ENCODE measurements around the gene SUV39H1.

The SUV39H1 gene

DNA sequence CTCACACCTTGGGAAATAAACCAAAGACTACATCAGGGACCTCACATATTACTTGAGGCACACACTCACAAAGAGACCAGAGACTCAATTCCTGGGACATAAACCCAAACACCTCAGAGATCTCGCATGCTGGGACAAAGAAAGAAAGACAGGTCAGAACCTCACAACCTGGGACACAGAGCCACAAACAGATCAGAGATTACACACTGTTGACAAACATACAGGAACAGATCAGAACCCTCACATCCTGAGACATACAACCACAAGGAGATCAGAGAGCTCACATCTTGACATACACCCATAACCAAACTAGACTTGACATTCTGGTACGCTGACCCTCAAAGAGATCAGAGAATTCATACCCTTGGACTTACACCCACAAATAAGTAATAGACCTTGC lies 17.3 kb downstream of the SUV39H1 start:
- DNase-seq (ENCODE audit: low read depth), result no peak

DNA sequence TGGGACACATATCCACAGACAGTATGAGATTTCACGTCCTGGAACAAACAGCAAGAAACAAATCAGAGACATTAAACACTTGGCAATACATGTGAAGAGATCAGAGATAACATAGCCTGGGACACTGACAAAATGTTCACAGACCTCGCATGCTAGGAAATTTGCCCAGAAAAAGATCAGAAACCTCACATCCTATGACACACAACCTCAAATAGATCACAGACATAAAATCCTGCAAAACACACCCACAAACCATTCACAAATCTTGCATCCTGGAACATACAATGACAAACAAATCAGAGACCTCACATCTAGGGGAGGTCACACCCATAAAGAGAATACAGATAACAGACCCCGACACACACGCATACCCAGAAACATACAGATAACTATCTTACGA lies 18.0 kb downstream of the SUV39H1 start:
- DNase-seq (ENCODE audit: low read depth), result no peak

DNA sequence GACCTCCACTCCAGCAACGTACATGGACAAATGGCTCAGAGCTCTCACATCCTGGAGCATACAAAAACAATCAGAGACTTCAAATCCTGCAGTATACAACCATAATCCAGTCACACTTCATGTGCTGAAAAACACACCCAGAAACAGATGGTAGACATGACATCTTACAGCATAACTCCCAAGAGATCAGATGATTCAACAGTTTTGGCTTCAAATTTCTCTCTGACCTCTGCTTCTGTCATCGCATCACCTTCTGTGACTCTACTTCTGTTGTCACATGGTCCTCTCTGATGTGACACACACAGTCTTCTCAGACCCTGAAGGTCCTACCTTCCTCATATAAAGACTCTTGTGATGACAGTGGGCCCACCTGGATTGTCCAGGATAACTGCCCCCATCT lies 18.5 kb downstream of the SUV39H1 start:
- no peak for DNase-seq (ENCODE audit: low read depth)

DNA sequence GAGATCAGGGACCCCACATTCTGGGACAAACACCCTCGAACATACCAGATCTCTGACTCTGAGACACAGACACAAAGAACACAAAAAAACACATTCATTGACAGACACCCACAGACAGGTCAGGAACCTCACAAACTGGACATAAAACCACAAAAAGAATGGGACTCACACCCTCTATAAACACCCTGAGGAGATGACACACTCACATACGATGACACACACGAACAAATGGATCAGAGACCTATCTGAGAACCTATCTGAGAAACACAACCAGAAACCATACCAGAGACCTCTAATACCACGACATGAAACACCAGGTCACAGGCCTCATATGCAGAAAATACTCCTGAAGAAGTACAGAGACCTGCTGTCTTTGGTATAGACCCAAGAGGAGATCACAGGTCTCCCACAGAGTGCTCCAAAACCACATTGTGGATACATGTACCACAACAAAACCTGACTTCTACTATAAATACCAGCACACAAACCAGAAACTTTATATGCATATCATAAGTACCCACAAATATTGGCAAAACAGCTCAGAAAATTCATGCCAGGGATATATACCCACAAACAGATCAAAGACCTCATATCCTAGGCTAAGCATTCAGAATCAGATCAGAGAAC lies 19.5 kb downstream of the SUV39H1 start:
- no peak for DNase-seq (ENCODE audit: low read depth)

DNA sequence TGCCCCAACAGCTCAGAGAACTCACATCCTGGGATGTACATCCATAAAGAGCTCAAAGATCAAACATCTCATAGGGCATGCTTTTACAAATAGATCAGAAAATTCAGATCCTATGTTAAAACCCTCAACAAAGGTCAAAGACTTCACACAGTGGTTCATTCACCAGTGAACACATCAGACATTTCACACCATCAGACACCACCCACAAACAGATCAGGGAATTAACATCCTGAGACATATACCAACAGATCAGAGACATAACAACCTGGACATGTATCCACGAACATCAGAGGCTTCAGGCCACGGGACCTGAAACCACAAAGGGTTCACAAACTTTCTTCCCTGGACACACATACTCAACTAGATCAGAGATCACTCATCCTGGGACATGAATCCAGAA lies 23.4 kb downstream of the SUV39H1 start:
- DNase-seq (ENCODE audit: low read depth), result no peak

DNA sequence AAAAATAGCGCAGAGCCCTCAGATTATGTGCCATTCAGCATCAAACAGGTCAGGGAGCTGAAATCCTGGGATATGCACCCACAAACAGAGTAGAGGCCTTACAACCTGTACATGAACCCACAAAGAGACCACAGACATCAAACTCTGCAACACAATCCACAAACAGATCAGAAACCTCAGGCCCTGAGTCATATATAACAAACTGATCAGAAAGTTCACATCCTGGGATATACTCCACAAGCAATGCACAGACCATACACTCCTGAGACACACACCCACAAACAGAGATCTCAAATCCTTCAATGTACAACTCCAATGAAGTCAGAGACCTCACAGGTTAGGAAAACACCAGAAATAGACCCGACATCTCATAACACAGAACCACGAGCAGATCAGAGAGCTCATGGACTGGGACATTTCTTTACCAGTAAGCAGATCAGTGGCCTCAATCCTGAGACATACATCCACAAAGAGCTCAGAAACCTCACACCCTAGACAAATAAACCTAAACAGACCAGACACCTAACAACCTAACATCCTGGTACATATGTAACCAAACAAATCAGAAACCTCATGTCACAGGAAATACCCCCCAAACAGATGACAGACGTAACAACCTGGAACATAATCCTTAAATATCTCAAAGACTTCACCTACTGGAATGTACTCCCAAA lies 24.2 kb downstream of the SUV39H1 start:
- no peak for DNase-seq (ENCODE audit: low read depth)

DNA sequence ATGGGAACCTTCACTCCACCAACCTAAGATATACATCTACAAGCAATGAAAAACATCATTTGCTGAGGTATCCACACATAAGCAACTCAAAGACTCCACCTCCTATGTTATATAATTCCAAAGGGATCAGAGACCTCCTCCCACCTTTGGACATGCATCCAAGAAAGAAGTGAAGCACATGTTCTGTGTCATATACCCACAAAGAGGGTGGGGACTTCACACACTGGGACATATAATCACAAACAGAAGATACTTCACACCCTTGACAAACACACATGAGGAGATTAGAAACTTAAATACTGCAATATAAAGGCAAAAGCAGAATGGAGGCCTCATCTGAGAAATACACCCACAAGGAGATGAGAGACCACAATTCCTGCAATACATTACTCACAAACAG lies 25.4 kb downstream of the SUV39H1 start:
- no peak for DNase-seq (ENCODE audit: low read depth)

DNA sequence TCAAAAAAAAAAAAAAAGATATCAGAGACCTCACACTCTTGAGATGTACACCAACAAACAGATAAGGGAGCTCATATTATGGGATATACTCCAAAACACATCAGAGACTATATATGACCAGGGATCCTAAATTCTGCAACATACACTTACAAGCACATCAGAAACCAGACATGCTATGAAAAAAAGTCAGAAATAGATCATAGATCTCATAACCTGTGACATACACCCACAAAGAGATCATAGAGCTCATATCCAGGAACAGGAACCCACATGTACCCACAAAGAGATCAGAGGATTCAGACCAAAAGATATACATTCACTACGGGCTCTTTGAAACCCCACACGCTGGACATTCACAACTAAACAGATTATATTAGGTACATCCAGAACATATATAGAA lies 30.1 kb downstream of the SUV39H1 start:
- no peak for DNase-seq (ENCODE audit: low read depth)

DNA sequence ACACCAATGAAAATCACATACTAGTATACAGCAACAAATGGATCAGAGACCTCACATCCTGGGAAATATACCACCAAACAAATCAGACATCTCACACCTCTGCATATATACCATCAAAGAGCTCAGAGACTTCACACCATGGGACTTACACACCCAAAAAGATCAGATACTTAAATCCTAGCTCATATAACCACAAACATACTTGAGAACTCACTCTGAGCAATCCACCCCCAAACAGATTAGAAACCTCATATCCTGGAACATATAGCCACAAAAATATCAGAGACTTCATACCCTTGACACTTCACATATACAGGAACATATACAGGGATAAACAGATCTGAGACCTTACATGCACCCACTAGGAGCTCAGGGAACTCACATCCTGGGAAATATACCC lies 32.1 kb downstream of the SUV39H1 start:
- DNase-seq (ENCODE audit: low read depth), result no peak

DNA sequence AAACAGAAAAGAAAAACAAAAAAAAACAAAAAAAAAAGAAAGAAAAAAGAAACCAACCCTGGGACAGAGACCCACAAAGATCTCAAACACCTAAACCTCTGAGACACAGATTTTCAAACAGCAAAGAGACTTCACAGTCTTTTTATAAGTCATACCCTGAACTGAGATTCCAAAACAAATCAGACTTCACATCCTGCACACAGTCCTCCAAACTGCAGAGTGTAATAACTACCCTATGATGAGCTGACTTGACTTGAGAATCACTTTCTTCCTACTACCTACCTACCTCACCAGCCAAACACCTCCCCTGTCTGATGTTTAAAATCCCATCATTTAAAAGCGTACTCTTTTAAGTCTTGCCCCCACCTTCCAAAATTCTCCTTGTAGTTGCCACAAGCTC lies 39.8 kb downstream of the SUV39H1 start:
- DNase-seq (ENCODE audit: low read depth), result no peak

DNA sequence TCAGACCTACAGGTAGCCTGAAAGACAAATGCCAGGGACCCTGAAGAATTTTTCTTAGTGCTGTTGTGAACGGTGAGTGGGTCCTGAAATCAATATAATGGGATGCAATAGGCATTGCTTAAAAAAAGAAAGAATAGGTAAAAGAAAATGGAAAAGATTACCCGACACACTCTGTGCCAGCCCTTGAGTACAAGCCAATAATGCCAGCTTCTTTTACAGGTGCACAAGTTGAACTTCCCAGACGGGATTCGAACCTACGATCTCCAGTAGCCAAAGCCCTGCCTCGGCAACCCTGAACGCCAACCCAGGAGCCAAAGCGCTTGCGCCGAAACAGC lies 40.3 kb downstream of the SUV39H1 start:
- DNase-seq (ENCODE audit: low read depth), result no peak

DNA sequence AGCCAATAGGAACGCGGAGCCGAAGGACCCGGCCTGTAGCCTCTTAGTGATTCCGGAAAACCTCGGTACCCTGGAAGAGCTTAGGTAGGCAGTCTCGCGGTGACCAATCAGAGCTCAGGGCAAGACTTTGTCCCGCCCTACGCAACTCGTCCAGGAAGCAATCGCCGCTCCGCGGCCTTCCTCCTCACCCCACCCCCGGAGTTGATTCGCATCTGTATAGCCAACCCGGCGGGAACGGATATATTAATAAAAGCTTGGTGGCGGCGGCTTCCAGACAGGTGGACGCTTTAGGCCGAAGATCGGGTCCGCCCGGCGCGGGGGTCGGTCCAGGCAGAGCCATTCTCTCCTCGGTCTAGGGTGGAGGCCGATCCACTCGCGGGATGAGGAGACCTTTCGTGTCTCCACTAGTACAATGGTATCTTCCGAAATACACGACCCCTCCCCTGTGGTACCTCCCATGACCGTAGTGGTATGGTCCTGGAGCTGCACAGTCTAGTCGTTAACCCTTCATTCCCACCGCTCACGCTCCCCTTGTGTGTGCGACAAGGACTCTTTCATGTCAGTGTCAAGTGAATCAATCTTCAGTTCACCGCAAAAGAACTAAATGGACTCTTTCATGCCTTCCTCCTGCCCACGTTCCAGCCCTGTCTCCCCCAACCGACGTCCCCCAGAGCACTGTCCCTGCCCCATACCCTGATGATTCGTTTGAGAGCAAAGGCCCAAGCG lies 40.8 kb downstream of the SUV39H1 start:
- DNase-seq (ENCODE audit: low read depth), result peak; percentile 84

DNA sequence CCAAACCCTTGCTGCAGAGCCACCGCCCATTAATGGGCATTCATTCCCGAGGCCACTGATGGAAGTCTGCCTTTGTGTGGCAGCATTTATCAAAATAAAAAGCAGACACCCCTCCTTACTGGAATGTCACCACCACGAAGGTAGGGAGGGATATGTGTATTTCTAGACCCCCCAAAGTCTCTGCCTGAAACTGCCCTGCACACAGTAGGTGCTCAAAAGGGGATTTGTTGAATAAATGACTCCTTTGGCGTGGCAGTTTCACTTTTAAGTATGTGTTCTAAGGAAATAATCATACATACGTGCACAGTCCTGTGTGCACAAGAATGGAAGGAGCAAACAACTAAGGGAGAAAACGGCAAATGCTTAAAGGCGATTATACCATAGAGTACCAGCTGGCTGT lies 41.4 kb downstream of the SUV39H1 start:
- DNase-seq (ENCODE audit: low read depth), result no peak

DNA sequence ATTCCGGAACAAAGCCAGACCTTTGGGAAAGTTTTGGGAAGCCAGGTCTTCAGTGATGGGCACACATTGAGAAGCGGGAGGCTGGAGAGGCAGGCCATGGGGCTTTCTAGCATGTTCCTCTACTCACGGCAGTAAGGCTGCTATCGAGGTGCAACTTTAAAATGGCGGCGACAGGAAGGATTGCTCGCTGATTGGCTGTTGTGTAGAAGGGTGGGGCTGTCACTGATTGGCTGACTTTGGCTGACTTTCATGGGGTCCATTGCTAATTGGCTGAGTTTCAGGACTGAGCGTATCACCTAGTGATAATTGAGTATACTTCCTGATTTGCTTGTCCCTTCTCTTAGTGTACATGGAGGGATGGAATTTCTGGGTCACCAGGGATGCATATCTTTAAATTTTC lies 45.3 kb downstream of the SUV39H1 start:
- no peak for DNase-seq (ENCODE audit: low read depth)

DNA sequence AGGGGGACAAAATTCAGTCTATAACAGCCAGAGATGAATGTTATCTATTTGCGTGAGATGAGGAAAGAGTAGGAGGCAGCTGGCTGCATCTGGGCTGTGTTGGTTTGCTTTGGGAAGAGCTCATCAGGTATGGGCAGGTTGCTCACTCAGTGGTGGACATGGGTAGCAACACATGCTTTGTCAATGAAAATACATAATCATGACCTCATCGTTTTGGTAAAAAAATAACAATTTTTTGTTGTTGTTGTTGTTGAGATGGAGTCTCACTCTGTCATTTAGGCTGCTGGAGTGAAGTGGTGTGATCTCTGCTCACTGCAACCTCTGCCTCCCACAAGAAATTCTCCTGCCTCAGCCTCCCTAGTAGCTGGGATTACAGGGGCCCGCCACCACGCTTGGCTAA lies 48.7 kb downstream of the SUV39H1 start:
- DNase-seq (ENCODE audit: low read depth), result no peak

DNA sequence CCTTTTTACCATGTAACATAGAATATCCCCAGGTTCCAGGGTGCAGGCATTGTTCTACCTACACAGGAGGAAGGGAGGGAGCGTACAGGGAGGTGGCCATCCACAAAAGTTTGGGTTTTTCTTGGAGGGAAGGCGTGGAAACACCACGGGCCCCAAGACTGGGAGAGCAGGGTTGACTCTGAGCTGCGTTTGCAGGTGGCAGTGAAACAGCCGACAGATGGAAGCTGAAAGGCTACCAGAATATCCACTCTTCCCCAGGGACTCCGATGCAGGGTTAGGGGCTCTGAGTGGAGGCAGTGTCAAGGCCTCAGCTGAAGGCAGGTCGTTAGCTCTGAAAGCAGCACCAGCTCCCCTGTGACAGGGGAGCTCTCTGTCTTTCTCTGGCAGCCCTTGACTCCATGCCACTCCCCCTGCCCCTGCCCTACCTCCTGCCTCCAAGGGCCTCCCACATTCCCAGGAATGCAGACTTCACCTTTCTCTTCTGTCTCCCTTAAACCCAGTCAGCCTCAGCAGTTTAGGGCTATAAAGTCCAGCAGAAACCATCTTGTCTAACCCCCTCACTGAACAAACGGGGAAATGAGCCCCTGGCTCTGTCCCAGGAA lies 51.0 kb downstream of the SUV39H1 start:
- DNase-seq (ENCODE audit: low read depth), result no peak

DNA sequence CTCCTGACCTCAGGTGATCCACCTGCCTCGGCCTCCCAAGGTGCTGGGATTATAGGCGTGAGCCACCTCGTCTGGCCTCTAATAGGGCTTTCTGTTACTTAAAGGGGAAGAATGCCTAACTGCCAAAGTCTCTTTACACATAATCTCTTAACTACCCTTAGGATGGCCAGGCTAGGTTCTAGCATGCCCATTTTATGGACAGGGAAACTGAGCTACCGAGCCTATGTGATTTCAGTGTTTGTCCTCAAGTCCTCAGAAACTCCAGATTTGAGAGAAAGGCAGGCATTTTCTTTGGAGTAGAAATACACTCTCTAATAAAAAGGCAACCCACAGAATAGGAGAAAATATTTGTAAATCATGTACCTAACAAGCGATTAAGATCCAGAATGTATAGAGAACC lies 52.6 kb downstream of the SUV39H1 start:
- DNase-seq (ENCODE audit: low read depth), result no peak

DNA sequence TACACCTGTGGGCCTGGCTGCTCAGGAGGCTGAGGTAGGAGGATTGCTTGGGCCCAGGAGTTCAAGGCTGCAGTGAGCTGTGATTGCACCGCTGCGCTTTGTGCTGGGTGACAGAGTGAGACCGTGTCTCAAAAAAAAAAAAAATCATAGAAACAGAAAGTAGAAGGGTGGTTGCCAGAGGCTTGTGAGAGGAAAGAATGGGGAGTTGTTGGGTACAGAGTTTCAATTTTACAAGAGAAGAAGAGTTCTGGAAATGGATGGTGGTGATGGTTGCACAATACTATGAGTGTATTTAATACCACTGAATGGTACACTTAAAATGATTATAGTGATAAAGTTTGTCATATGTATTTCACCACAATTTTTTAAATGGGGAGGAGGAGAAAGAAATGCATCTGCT lies 54.8 kb downstream of the SUV39H1 start:
- no peak for DNase-seq (ENCODE audit: low read depth)

DNA sequence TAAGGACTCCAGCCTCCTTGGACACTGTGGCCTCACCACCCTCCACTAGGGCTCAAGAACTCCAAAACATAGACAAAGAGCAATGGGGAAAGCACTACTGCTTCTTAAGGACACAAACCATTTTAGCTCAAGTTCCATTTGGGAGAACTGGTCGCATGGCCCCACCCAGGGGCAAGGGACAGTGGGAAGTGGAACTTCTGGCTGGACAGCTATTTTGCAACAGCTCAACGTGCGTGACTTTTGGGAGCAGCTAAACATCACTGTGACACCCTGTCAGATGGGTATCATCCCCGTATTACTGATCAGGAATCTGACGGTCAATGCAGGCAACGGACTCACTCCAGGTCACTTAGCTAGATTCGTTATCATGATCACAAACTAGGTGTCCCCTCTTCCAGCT lies 56.0 kb downstream of the SUV39H1 start:
- no peak for DNase-seq (ENCODE audit: low read depth)

DNA sequence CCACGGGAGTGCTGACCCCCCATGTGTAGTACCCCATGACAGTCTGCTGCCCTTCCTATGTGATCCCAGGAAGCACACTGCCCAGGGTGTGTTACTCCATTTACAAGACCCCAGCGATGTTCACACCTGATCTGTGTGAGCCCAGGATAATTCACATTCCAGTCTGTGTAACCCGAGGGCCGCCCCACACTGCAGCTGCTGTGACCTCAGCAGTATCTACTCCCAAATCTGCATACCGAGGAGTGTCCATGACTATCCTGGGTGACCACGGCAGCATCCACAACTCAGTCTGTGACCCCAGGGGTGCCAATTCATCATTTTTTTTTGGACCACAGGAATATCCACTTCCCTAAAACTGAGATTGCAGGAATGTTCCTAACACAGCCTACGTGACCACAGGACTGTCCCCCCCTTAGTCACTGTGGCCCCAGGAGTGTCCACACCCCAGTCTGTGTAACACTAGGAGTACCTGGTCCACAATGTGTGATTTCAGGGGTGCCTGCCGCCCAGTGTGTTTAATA lies 57.2 kb downstream of the SUV39H1 start:
- DNase-seq (ENCODE audit: low read depth), result no peak

DNA sequence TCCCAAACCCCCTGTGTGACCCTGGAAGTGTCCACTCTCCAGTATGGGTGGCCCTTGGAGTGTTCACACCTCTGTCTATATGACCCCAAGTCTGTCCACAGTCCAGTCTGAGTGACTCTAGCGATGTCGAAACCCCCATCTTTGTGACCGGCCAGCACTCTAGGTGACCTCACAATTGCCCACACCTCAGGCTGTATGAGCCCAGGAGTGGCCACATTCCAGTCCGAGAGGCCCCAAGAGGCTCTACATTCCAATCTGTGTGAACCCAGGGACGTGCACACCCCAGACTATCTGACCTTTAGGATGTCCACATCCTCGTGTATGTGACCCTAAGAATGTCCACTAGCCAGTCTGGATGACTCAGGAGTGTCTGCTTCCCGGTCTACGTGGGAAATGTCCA lies 57.7 kb downstream of the SUV39H1 start:
- no peak for DNase-seq (ENCODE audit: low read depth)
